ENCODE data around the gene PALMD.

- TF ChIP-seq POLR2A (IDR thresholded peaks at IDR 0.05), result no peak
- TF ChIP-seq CTCF (IDR thresholded peaks at IDR 0.05), result no peak
Observed at GRCh38 chr1:99727575-99728185, 81.8 kb downstream of the PALMD start.
